ENCODE measurements around the gene DDX60.

GRCh38 chr4:168247603-168248002, 70.9 kb downstream of the DDX60 start:
- TF ChIP-seq CTCF (IDR thresholded peaks at IDR 0.05 in 2 of 3, conservative IDR thresholded peaks at IDR 0.05 in 1 of 3; ENCODE audit: control insufficient read depth in 2 of 3, extremely low read depth in 1 of 3, insufficient read depth in 1 of 3, low read depth in 3 of 3, low read length in 3 of 3): no peak
- no peak for TF ChIP-seq ZNF274 (IDR thresholded peaks at IDR 0.05; ENCODE audit: insufficient read depth, insufficient read length)
- no peak for TF ChIP-seq NR2C2 (IDR thresholded peaks at IDR 0.05; ENCODE audit: borderline replicate concordance, control insufficient read depth, insufficient read length, low read depth)
- TF ChIP-seq HCFC1 (IDR thresholded peaks at IDR 0.05; ENCODE audit: low read length): no peak
